Measurements from ENCODE around the gene ULK1. TPM values are rescaled to one million over a fixed set of nuclear protein-coding genes. Genes with fewer than 3 reads are reported as not detected.

Gene ULK1
- total RNA-seq, 1 experiment from 2014 or later: 34.2 TPM

DNA sequence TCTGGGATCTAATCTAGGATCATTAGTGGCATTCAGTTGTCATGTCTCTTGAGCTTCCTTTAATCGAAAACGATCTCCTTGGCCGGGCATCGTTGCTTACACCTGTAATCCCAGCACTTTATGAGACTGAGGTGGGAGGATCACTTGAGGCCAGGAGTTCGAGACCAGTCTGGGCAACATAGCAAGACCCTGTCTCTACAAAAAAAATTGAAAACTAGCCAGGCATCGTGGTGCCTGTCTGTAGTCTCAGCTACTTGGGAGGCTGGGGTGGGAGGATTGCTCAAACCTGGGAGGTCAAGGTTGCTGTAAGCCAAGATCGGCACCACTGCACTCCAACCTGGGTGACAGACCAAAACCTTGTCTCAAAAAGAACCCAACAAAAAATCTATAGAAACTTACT is 43.7 kb downstream of the ULK1 start:
- CTCF ChIA-PET: no interaction called here
- Histone ChIP-seq H3K9ac (ENCODE audit: low read length) (no peak overlapping the region), H2AFZ (ENCODE audit: low read depth, low read length, poor library complexity, severe bottlenecking) (no peak overlapping the region), H4K20me1 (ENCODE audit: insufficient read depth) (no peaks in the 10 kb centered on the region), H3K27me3 (ENCODE audit: insufficient read depth, low read length) (no peaks in the 10 kb centered on the region), H3K9me3 (ENCODE audit: control insufficient read depth in 1 of 2, insufficient read depth in 1 of 2, low read depth in 1 of 2, low read length in 2 of 2) (no peaks in the 10 kb centered on the region), H3K79me2 (ENCODE audit: insufficient read depth, low read length) (peaks cover 8% of the 10 kb centered on the region; the same call in 1 of the 2 replicates), H3K9me2 (ENCODE audit: insufficient read depth) (no peaks in the 10 kb centered on the region), H3K4me2 (ENCODE audit: low read length) (no peak overlapping the region), H3K4me3 (replicated peaks in 1 of 2; ENCODE audit: low read depth in 1 of 2, low read length in 2 of 2) (no peak overlapping the region), H3K4me1 (ENCODE audit: control insufficient read depth in 1 of 2, insufficient read depth in 2 of 2, low read length in 2 of 2) (no peaks in the 10 kb centered on the region), H3K27ac (ENCODE audit: low read depth, low read length) (no peak overlapping the region), H3K36me3 (ENCODE audit: control insufficient read depth in 1 of 2, insufficient read depth in 2 of 2, low read length in 2 of 2) (peaks cover 40 to 46% of the 10 kb centered on the region in 2 experiments; a peak in 3 of 4 replicates)
- TF ChIP-seq, protein P1, sequence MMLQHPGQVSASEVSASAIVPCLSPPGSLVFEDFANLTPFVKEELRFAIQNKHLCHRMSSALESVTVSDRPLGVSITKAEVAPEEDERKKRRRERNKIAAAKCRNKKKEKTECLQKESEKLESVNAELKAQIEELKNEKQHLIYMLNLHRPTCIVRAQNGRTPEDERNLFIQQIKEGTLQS (IDR thresholded peaks at IDR 0.05): no peak
- TF ChIP-seq, protein P2, sequence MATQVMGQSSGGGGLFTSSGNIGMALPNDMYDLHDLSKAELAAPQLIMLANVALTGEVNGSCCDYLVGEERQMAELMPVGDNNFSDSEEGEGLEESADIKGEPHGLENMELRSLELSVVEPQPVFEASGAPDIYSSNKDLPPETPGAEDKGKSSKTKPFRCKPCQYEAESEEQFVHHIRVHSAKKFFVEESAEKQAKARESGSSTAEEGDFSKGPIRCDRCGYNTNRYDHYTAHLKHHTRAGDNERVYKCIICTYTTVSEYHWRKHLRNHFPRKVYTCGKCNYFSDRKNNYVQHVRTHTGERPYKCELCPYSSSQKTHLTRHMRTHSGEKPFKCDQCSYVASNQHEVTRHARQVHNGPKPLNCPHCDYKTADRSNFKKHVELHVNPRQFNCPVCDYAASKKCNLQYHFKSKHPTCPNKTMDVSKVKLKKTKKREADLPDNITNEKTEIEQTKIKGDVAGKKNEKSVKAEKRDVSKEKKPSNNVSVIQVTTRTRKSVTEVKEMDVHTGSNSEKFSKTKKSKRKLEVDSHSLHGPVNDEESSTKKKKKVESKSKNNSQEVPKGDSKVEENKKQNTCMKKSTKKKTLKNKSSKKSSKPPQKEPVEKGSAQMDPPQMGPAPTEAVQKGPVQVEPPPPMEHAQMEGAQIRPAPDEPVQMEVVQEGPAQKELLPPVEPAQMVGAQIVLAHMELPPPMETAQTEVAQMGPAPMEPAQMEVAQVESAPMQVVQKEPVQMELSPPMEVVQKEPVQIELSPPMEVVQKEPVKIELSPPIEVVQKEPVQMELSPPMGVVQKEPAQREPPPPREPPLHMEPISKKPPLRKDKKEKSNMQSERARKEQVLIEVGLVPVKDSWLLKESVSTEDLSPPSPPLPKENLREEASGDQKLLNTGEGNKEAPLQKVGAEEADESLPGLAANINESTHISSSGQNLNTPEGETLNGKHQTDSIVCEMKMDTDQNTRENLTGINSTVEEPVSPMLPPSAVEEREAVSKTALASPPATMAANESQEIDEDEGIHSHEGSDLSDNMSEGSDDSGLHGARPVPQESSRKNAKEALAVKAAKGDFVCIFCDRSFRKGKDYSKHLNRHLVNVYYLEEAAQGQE (IDR thresholded peaks at IDR 0.05; ENCODE audit: low read depth): no peak
- no peak for TF ChIP-seq ZNF274 (IDR thresholded peaks at IDR 0.05; ENCODE audit: low read depth, low read length)
- TF ChIP-seq, protein P3, sequence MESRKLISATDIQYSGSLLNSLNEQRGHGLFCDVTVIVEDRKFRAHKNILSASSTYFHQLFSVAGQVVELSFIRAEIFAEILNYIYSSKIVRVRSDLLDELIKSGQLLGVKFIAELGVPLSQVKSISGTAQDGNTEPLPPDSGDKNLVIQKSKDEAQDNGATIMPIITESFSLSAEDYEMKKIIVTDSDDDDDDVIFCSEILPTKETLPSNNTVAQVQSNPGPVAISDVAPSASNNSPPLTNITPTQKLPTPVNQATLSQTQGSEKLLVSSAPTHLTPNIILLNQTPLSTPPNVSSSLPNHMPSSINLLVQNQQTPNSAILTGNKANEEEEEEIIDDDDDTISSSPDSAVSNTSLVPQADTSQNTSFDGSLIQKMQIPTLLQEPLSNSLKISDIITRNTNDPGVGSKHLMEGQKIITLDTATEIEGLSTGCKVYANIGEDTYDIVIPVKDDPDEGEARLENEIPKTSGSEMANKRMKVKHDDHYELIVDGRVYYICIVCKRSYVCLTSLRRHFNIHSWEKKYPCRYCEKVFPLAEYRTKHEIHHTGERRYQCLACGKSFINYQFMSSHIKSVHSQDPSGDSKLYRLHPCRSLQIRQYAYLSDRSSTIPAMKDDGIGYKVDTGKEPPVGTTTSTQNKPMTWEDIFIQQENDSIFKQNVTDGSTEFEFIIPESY (IDR thresholded peaks at IDR 0.05; ENCODE audit: extremely low read depth, insufficient replicate concordance, low read length): no peak
- TF ChIP-seq POLR2AphosphoS5 (IDR thresholded peaks at IDR 0.05; ENCODE audit: low read depth, low read length): no peak
- TF ChIP-seq SIN3A (IDR thresholded peaks at IDR 0.05; ENCODE audit: low read depth): no peak
- TF ChIP-seq CEBPB (IDR thresholded peaks at IDR 0.05; ENCODE audit: low read depth): no peak
- TF ChIP-seq CBX3 (IDR thresholded peaks at IDR 0.05; ENCODE audit: low read depth): no peak
- TF ChIP-seq ELF1 (IDR thresholded peaks at IDR 0.05; ENCODE audit: borderline replicate concordance, low read depth): no peak
- TF ChIP-seq EZH2 (IDR thresholded peaks at IDR 0.05): no peak
- no peak for TF ChIP-seq SRF (IDR thresholded peaks at IDR 0.05; ENCODE audit: low read depth)
- ATAC-seq (no peak), DNase-seq (ENCODE audit: low read depth, low spot score) (no peak)
- intact Hi-C loops (cut with micrococcal nuclease): no loop called here
- RAD21 ChIA-PET (ENCODE audit: low non-redundant PET in 1 of 2, low total read pairs in 2 of 2, uncharacterized antibody in 2 of 2, unreplicated experiment in 2 of 2): no interaction called here
- POLR2A ChIA-PET: no interaction called here
- BruUV-seq (replicated peaks): no TSS peak

Data from HCT116 (cell line).